Stimulated activated CD8-positive, alpha-beta memory T cell treated with anti-CD3 and anti-CD28 coated beads, Interleukin-4, amount 100 ng/mL, for 24 hours (primary cell): ENCODE results near the gene SAP130.

ENCODE experiments used
- DNase-seq: peaks from one replicate; pipeline ENCODE4 v3.0.0-alpha.2; 2020; ENCODE audit warnings: low read depth

The SAP130 gene

GRCh38 chr2:128026448-128027277 is 1.2 kb downstream of the SAP130 start:
- no peak for DNase-seq

- no peak for DNase-seq
Observed at GRCh38 chr2:128024816-128025215, 3.0 kb downstream of the SAP130 start.

- DNase-seq, result no peak
Observed at GRCh38 chr2:128017561-128017960, 10.3 kb downstream of the SAP130 start.

GRCh38 chr2:128016620-128017019 is 11.2 kb downstream of the SAP130 start:
- DNase-seq, result no peak

- no peak for DNase-seq
Observed at GRCh38 chr2:128012698-128013097, 15.2 kb downstream of the SAP130 start.

GRCh38 chr2:128008074-128008672 is 19.7 kb downstream of the SAP130 start:
- no peak for DNase-seq

GRCh38 chr2:128004509-128004908 is 23.4 kb downstream of the SAP130 start:
- no peak for DNase-seq

- DNase-seq, result no peak
Observed at GRCh38 chr2:128003463-128003862, 24.4 kb downstream of the SAP130 start.

GRCh38 chr2:127996160-127996559 is 31.7 kb downstream of the SAP130 start:
- DNase-seq, result no peak

GRCh38 chr2:127995725-127996124 is 32.1 kb downstream of the SAP130 start:
- no peak for DNase-seq

- DNase-seq, result no peak
Observed at GRCh38 chr2:127993659-127994058, 34.2 kb downstream of the SAP130 start.

GRCh38 chr2:127991742-127992141 is 36.1 kb downstream of the SAP130 start:
- DNase-seq, result no peak

GRCh38 chr2:127986548-127987079 is 41.2 kb downstream of the SAP130 start:
- no peak for DNase-seq

GRCh38 chr2:127985735-127986134 is 42.1 kb downstream of the SAP130 start:
- no peak for DNase-seq

GRCh38 chr2:127985026-127985734 is 42.7 kb downstream of the SAP130 start:
- no peak for DNase-seq

- DNase-seq, result no peak
Observed at GRCh38 chr2:127984551-127984950, 43.3 kb downstream of the SAP130 start.

- no peak for DNase-seq
Observed at GRCh38 chr2:127969446-127969845, 58.4 kb downstream of the SAP130 start.

GRCh38 chr2:127968610-127969339 is 59.1 kb downstream of the SAP130 start:
- DNase-seq, result no peak

GRCh38 chr2:127961729-127962128 is 66.1 kb downstream of the SAP130 start:
- DNase-seq, result no peak

GRCh38 chr2:127957240-127957639 is 70.6 kb downstream of the SAP130 start:
- no peak for DNase-seq

GRCh38 chr2:127954857-127955256 is 73.0 kb downstream of the SAP130 start:
- no peak for DNase-seq

GRCh38 chr2:127953849-127954248 is 74.0 kb downstream of the SAP130 start:
- no peak for DNase-seq
